ENCODE data around the gene HAUS6. TPM values are rescaled to one million over a fixed set of nuclear protein-coding genes. Genes with fewer than 3 reads are reported as not detected.

HAUS6 gene
- total and polyA plus RNA-seq, 2 experiments from 2014 or later: 32.7 to 48.7 TPM

GRCh38 chr9:19117039-19117716 lies 14.5 kb upstream of the HAUS6 start (continued):
- no peak for TF ChIP-seq ZNF462 (CRISPR knock-in tag; IDR thresholded peaks at IDR 0.05)
- TF ChIP-seq STAT1 (IDR thresholded peaks at IDR 0.05; ENCODE audit: unreplicated experiment): no peak

- Histone ChIP-seq H4K20me1 (replicated peaks; ENCODE audit: insufficient read depth) (0 out of 2 replicates have a peak, but pooled peaks cover 2% of the 10 kb centered on the region), H3F3A (replicated peaks; ENCODE audit: low read depth) (peaks cover 2% of the 10 kb centered on the region; the same call in 1 of the 2 replicates), H3K36me3 (ENCODE audit: insufficient read depth) (peaks cover 22% of the 10 kb centered on the region), H3K4me2 (0 out of 2 replicates have a peak overlapping the region, but pooled peaks have one; percentile 8), H3K27ac (ENCODE audit: low read depth) (0 out of 2 replicates have a peak overlapping the region, but pooled peaks have one; percentile 45), H3K4me1 (ENCODE audit: insufficient read depth) (peaks cover 14% of the 10 kb centered on the region; the same call in 1 of the 2 replicates), H3K27me3 (ENCODE audit: insufficient read depth) (no peaks in the 10 kb centered on the region), H3K4me3 (no peak overlapping the region), H3K79me2 (replicated peaks; ENCODE audit: insufficient read depth) (no peaks in the 10 kb centered on the region), H3K9me2 (ENCODE audit: insufficient read depth) (no peaks in the 10 kb centered on the region), H2AFZ (no peak overlapping the region)
- peaks cover 11% of the 10 kb centered on the region for H3K4me1 Mint-ChIP-seq
- no peak overlapping the region for H3K27ac Mint-ChIP-seq
- H3K9me3 Mint-ChIP-seq: no peaks in the 10 kb centered on the region
- H3K27me3 Mint-ChIP-seq (ENCODE audit: insufficient read depth, low read depth, poor library complexity): peaks cover 4% of the 10 kb centered on the region
- ATAC-seq: no peak
- no peak overlapping the region for H3K4me3 Mint-ChIP-seq
- DNase-seq (ENCODE audit: low spot score): peak; percentile 30
- peaks cover 65% of the 10 kb centered on the region for H3K36me3 Mint-ChIP-seq (ENCODE audit: low read depth)
- TF ChIP-seq ZNF462 (CRISPR knock-in tag; IDR thresholded peaks at IDR 0.05): no peak
- no peak for TF ChIP-seq POLR2AphosphoS5 (IDR thresholded peaks at IDR 0.05; ENCODE audit: low read depth)
Measured at GRCh38 chr9:19116107-19116790, 13.5 kb upstream of the HAUS6 start.

Data from GM23338 (cell line).